HEK293 (cell line): ENCODE results near the gene NEK10.
"Not testable (repeated sequence)": the region's sequence is repeated elsewhere in the genome, so short reads cannot be mapped to it uniquely, and the experiment has no call there.

ENCODE experiments used
- CTCF ChIA-PET: fragments of 350-600 bp; formaldehyde crosslinking; extraction: SDS; loops from one replicate; lab custom pipeline; 2021; ENCODE audit warnings: antibody characterized with exemption; lab: Yijun Ruan, JAX
- POLR2A ChIA-PET: fragments of 300-600 bp; formaldehyde crosslinking; extraction: SDS; loops from one replicate; lab custom pipeline; 2020; ENCODE audit warnings: antibody characterized with exemption, inconsistent platforms; lab: Yijun Ruan, JAX
- H3K27ac ChIP-seq: fragments of 200-500 bp; sonication (Bioruptor generic); 2 replicates; pipeline ENCODE4 v1.5.1; 2014; ENCODE audit warnings: low read depth, low read length, control low read depth, inconsistent platforms; ENCODE audit errors: extremely low read depth
- H3K36me3 ChIP-seq, 2 experiments: fragments of 200-500 bp in 1 of 2; sonication (Bioruptor generic) in 1 of 2; 1 replicate in 1 of 2; 2 replicates in 1 of 2; pipeline ENCODE4 v1.5.1; 2014 to 2017; ENCODE audit warnings: inconsistent platforms in 2 of 2, low read length in 2 of 2; ENCODE audit not compliant: control insufficient read depth in 2 of 2, insufficient read depth in 1 of 2
- H3K4me1 ChIP-seq: fragments of 200-500 bp; sonication (Bioruptor generic); 2 replicates; pipeline ENCODE4 v1.5.1; 2014; ENCODE audit warnings: mild to moderate bottlenecking, low read length, inconsistent platforms; ENCODE audit not compliant: control insufficient read depth, insufficient read depth
- H3K4me3 ChIP-seq: 2 replicates; pipeline ENCODE4 v1.5.1; 2011; ENCODE audit warnings: low read depth, mild to moderate bottlenecking, control low read depth, low read length, moderate library complexity
- H3K9me3 ChIP-seq: fragments of 200-500 bp; sonication (Bioruptor generic); 2 replicates; pipeline ENCODE4 v1.5.1; 2014; ENCODE audit warnings: low read depth, low read length, inconsistent platforms; ENCODE audit not compliant: control insufficient read depth, insufficient read depth
- GFI1B ChIP-seq: fragments of 450-650 bp; formaldehyde crosslinking; IDR thresholded peaks from 2 replicates; pipeline ENCODE4 v1.5.1; 2016; ENCODE audit warnings: missing biosample characterization, missing genetic modification characterization
- GLIS1 ChIP-seq: fragments of 450-650 bp; formaldehyde crosslinking; IDR thresholded peaks from 2 replicates; pipeline ENCODE4 v1.5.1; 2016; ENCODE audit warnings: missing biosample characterization, missing genetic modification characterization
- PRDM1 ChIP-seq: fragments of 450-650 bp; formaldehyde crosslinking; IDR thresholded peaks from 2 replicates; pipeline ENCODE4; 2016; ENCODE audit warnings: missing biosample characterization, missing genetic modification characterization
- RBAK ChIP-seq: fragments of 450-650 bp; formaldehyde crosslinking; IDR thresholded peaks from 2 replicates; pipeline ENCODE4 v1.5.1; 2016; ENCODE audit warnings: missing biosample characterization, missing genetic modification characterization
- WT1 ChIP-seq: fragments of 450-650 bp; formaldehyde crosslinking; IDR thresholded peaks from 2 replicates; pipeline ENCODE4 v1.5.1; 2016; ENCODE audit warnings: missing biosample characterization, missing genetic modification characterization
- YY2 ChIP-seq: fragments of 450-650 bp; formaldehyde crosslinking; IDR thresholded peaks from 2 replicates; pipeline ENCODE4 v1.5.1; 2016; ENCODE audit warnings: missing biosample characterization, missing genetic modification characterization
- ZEB2 ChIP-seq: fragments of 450-650 bp; formaldehyde crosslinking; IDR thresholded peaks from 2 replicates; pipeline ENCODE4 v1.5.1; 2016; ENCODE audit warnings: missing biosample characterization, missing genetic modification characterization
- ZFHX2 ChIP-seq: fragments of 450-650 bp; formaldehyde crosslinking; conservative IDR thresholded peaks from 2 replicates; pipeline ENCODE4 v1.5.1; 2016; ENCODE audit warnings: missing biosample characterization, missing genetic modification characterization
- ZFP3 ChIP-seq: fragments of 450-650 bp; formaldehyde crosslinking; IDR thresholded peaks from 2 replicates; pipeline ENCODE4 v1.5.1; 2016; ENCODE audit warnings: low read depth, missing biosample characterization, missing genetic modification characterization
- ZNF16 ChIP-seq: fragments of 450-650 bp; formaldehyde crosslinking; IDR thresholded peaks from 2 replicates; pipeline ENCODE4 v1.5.1; 2016; ENCODE audit warnings: low read depth, missing biosample characterization, missing genetic modification characterization
- ZNF175 ChIP-seq: fragments of 450-650 bp; formaldehyde crosslinking; IDR thresholded peaks from 2 replicates; pipeline ENCODE4 v1.5.1; 2016; ENCODE audit warnings: missing biosample characterization, missing genetic modification characterization
- ZNF214 ChIP-seq: fragments of 450-650 bp; formaldehyde crosslinking; IDR thresholded peaks from 2 replicates; pipeline ENCODE4 v1.5.1; 2017; ENCODE audit warnings: missing biosample characterization, mild to moderate bottlenecking, missing genetic modification characterization, borderline replicate concordance
- ZNF23 ChIP-seq: fragments of 450-650 bp; formaldehyde crosslinking; IDR thresholded peaks from 2 replicates; pipeline ENCODE4 v1.5.1; 2016; ENCODE audit warnings: missing biosample characterization, missing genetic modification characterization, borderline replicate concordance
- ZNF302 ChIP-seq: fragments of 450-650 bp; formaldehyde crosslinking; IDR thresholded peaks from 2 replicates; pipeline ENCODE4 v1.5.1; 2016; ENCODE audit warnings: missing biosample characterization, missing genetic modification characterization, low read depth
- ZNF416 ChIP-seq: fragments of 450-650 bp; formaldehyde crosslinking; IDR thresholded peaks from 2 replicates; pipeline ENCODE4 v1.5.1; 2016; ENCODE audit warnings: missing biosample characterization, missing genetic modification characterization
- ZNF433 ChIP-seq: fragments of 450-650 bp; formaldehyde crosslinking; IDR thresholded peaks from 2 replicates; pipeline ENCODE4 v1.5.1; 2016; ENCODE audit warnings: missing biosample characterization, missing genetic modification characterization, low read depth
- ZNF501 ChIP-seq: fragments of 450-650 bp; formaldehyde crosslinking; IDR thresholded peaks from 2 replicates; pipeline ENCODE4 v1.5.1; 2016; ENCODE audit warnings: missing biosample characterization, missing genetic modification characterization
- ZNF610 ChIP-seq: fragments of 450-650 bp; formaldehyde crosslinking; IDR thresholded peaks from 2 replicates; pipeline ENCODE4 v1.5.1; 2016; ENCODE audit warnings: missing biosample characterization, missing genetic modification characterization, borderline replicate concordance
- ZNF791 ChIP-seq: fragments of 450-650 bp; formaldehyde crosslinking; IDR thresholded peaks from 2 replicates; pipeline ENCODE4 v1.5.1; 2016; ENCODE audit warnings: missing biosample characterization, missing genetic modification characterization
- ZSCAN30 ChIP-seq: fragments of 450-650 bp; IDR thresholded peaks from 2 replicates; pipeline ENCODE4 v1.5.1; 2018; ENCODE audit warnings: missing biosample characterization, mild to moderate bottlenecking, missing genetic modification characterization, moderate library complexity
- TF ChIP-seq, protein P1 (sequence below): sonication (generic); formaldehyde crosslinking; IDR thresholded peaks from 2 replicates; pipeline ENCODE4 v1.8.1; 2022; ENCODE audit warnings: mild to moderate bottlenecking, moderate library complexity, missing genetic modification reagents
- TF ChIP-seq, protein P2 (sequence below): IDR thresholded peaks from 2 replicates; pipeline ENCODE4 v1.6.1; 2011; ENCODE audit warnings: mild to moderate bottlenecking, low read depth, low read length, borderline replicate concordance
- TF ChIP-seq, protein P3 (sequence below): fragments of 450-650 bp; formaldehyde crosslinking; IDR thresholded peaks from 2 replicates; pipeline ENCODE4 v1.5.1; 2016; ENCODE audit warnings: missing biosample characterization, missing genetic modification characterization

Gene NEK10

DNA sequence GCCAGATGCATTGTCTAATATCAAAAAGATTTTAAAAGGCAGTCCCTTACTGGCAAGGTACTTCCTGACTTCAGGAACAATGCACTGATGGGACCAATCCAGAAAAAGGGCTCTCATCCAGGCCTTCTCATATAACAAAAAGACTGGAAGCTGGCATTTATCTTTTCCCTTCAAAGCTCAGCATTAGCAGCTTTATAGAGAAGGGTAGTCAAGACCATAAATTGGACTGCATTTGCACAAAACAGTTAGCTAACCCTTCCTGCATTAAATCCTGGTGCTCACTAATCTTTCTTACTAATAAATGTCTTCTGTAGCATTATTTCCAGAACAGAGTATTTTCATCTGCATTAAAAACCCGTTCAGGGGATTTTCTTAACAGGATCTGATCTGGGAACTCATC is 46.0 kb upstream of the NEK10 start:
- H3K9me3 ChIP-seq: no peaks in the 10 kb centered on the region
- no peaks in the 10 kb centered on the region for H3K4me1 ChIP-seq
- no peak overlapping the region for H3K4me3 ChIP-seq
- ChIA-PET POLR2A (no interaction called here), CTCF (no interaction called here)
- no peak overlapping the region for H3K27ac ChIP-seq
- H3K36me3 ChIP-seq: peaks cover 0 to 35% of the 10 kb centered on the region in 2 experiments
- TF ChIP-seq GFI1B (tag by site-specific recombination) (no peak), GLIS1 (tag by site-specific recombination) (no peak), ZFHX2 (no peak), ZNF16 (no peak)
- TF ChIP-seq, protein P1, sequence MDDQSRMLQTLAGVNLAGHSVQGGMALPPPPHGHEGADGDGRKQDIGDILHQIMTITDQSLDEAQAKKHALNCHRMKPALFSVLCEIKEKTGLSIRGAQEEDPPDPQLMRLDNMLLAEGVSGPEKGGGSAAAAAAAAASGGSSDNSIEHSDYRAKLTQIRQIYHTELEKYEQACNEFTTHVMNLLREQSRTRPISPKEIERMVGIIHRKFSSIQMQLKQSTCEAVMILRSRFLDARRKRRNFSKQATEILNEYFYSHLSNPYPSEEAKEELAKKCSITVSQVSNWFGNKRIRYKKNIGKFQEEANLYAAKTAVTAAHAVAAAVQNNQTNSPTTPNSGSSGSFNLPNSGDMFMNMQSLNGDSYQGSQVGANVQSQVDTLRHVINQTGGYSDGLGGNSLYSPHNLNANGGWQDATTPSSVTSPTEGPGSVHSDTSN (CRISPR knock-in tag): no peak

DNA sequence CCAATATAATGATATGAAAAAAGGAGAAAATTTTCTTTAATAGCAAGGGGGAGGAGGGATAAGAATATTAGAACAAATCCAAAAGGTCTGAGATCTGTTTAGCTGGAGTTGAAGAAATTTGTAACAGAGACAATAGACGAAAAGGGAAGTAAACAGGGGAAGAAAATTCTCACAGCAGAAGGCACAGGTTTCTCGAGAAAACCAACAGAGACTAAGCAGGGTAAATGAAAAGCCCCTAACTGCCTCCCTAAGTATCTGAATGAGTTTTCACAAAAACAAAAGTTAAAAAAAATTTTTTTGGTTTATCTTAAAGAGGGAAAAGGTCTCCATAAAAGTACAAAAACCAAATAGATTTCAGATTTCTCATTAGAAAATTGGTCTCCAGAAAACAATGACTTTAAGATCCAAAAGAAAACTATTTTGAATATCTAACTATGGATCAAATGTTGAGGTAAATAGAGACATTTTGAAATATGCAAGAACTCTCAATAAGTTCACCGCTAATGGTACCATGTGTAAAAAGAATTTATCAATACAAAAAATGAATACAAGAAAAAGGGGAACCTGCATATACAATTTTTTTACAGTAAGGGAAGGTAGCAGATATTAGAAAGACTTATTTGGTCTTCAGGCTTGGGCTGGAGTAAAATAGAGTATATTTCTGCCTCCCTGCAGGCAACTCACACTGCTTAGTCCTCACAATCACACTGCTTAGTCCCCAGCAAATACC is 23.9 kb upstream of the NEK10 start:
- Histone ChIP-seq H3K4me1 (no peaks in the 10 kb centered on the region), H3K36me3 (peaks cover 0 to 16% of the 10 kb centered on the region in 2 experiments; a peak in 1 of 3 replicates), H3K27ac (no peak overlapping the region), H3K4me3 (no peak overlapping the region), H3K9me3 (no peaks in the 10 kb centered on the region)
- POLR2A ChIA-PET: no interaction called here
- TF ChIP-seq ZNF433 (no peak), ZNF791 (tag by site-specific recombination) (no peak), ZFP3 (tag by site-specific recombination) (no peak), ZEB2 (no peak), PRDM1 (tag by site-specific recombination) (no peak), ZNF23 (tag by site-specific recombination) (no peak), ZNF302 (no peak), ZNF175 (tag by site-specific recombination) (no peak), ZNF610 (tag by site-specific recombination) (no peak), ZNF416 (tag by site-specific recombination) (no peak), WT1 (no peak), ZSCAN30 (tag by site-specific recombination) (no peak), YY2 (tag by site-specific recombination) (no peak), ZNF214 (tag by site-specific recombination) (no peak), ZNF501 (tag by site-specific recombination) (no peak), RBAK (no peak)
- TF ChIP-seq, protein P2, sequence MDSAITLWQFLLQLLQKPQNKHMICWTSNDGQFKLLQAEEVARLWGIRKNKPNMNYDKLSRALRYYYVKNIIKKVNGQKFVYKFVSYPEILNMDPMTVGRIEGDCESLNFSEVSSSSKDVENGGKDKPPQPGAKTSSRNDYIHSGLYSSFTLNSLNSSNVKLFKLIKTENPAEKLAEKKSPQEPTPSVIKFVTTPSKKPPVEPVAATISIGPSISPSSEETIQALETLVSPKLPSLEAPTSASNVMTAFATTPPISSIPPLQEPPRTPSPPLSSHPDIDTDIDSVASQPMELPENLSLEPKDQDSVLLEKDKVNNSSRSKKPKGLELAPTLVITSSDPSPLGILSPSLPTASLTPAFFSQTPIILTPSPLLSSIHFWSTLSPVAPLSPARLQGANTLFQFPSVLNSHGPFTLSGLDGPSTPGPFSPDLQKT: no peak
- TF ChIP-seq, protein P3, sequence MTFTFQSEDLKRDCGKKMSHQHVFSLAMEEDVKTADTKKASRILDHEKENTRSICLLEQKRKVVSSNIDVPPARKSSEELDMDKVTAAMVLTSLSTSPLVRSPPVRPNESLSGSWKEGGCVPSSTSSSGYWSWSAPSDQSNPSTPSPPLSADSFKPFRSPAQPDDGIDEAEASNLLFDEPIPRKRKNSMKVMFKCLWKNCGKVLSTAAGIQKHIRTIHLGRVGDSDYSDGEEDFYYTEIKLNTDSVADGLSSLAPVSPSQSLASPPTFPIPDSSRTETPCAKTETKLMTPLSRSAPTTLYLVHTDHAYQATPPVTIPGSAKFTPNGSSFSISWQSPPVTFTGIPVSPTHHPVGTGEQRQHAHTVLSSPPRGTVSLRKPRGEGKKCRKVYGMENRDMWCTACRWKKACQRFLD: no peak
- CTCF ChIA-PET: interaction anchor here (0.8 kb wide), 1 partner anchor 35 kb away, joined by 4 read pairs; no protein-coding TSS in a partner anchor

DNA sequence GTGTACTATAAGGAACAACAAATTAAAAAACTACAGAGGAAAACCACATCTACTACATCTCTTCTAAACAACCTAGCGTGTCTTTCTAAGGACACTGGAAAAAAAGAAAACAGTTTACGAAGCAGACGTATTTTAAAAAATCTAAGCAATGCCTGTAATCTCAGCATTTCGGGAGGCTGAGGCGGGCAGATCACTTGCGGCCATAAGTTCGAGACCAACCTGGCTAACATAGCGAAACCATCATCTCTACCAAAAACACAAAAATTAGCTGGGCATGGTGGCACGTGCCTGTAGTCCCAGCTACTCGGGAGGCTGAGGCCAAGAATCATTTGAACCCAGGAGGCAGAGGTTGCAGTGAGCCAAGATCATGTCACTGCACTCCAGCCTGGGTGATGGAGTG is 23.2 kb upstream of the NEK10 start:
- H3K9me3 ChIP-seq, H3K4me3 ChIP-seq, H3K27ac ChIP-seq, POLR2A ChIA-PET, H3K4me1 ChIP-seq: not testable (repeated sequence)
- H3K36me3 ChIP-seq: peaks cover 0 to 11% of the 10 kb centered on the region in 2 experiments; a peak in 1 of 3 replicates
- CTCF ChIA-PET: interaction anchor here (0.8 kb wide), 1 partner anchor 36 kb away, joined by 4 read pairs; no protein-coding TSS in a partner anchor
